Left lung (tissue), 10 donors: Measurements from ENCODE around the gene DMGDH. TPM values are rescaled to one million over a fixed set of nuclear protein-coding genes. Genes with fewer than 3 reads are reported as not detected.

Experiments
- ATAC-seq: fragments of 200-7000 bp; cut with Tn5 transposase; one replicate; pipeline ENCODE4 v1.9.1; 2020; ENCODE audit warnings: moderate library complexity
- DNase-seq, 4 donors: peaks; one replicate each; pipeline ENCODE4 v3.0.0-alpha.2; 2013 to 2020
- H3K27ac ChIP-seq, 2 donors: fragments of 200-600 bp; sonication (generic) in 1 of 2; one replicate each; pipeline versions ENCODE4 v1.5.0 to v1.8.0; 2020 to 2021
- H3K27me3 ChIP-seq, 2 donors: fragments of 200-600 bp; sonication (generic) in 1 of 2; one replicate each; pipeline versions ENCODE4 v1.5.0 to v1.8.0; 2020 to 2021
- H3K36me3 ChIP-seq, 2 donors: fragments of 200-600 bp; sonication (generic) in 1 of 2; one replicate each; pipeline versions ENCODE4 v1.5.0 to v1.8.0; 2020 to 2021
- H3K4me1 ChIP-seq, 2 donors: fragments of 200-600 bp; one replicate each; pipeline ENCODE4 v1.8.0; 2021
- H3K4me3 ChIP-seq, 2 donors: fragments of 200-600 bp; sonication (generic) in 1 of 2; one replicate each; pipeline versions ENCODE4 v1.5.0 to v1.8.0; 2020 to 2021; ENCODE audit warnings: mild to moderate bottlenecking in 1 of 2
- H3K9me3 ChIP-seq, 2 donors: fragments of 200-600 bp; sonication (generic) in 1 of 2; one replicate each; pipeline versions ENCODE4 v1.5.0 to v1.8.0; 2020 to 2021
- CTCF ChIP-seq, 2 donors: fragments of 200-600 bp; sonication (generic) in 1 of 2; IDR thresholded peaks; one replicate each; pipeline versions ENCODE4 v1.5.0 to v1.8.0; 2021; ENCODE audit warnings: antibody characterized with exemption in 2 of 2
- intact Hi-C, 2 donors: fragments of 100-400 bp; cut with DNase I; formaldehyde crosslinking; loops; one replicate each; pipeline versions ENCODE4 v1.11.2 to v1.14.2; 2022
- polyA plus RNA-seq, 6 donors: library from polyadenylated mRNA; unstranded; fragments of 120-200 nt; gene quantifications; one replicate each; pipeline ENCODE4 v1.2.1, GENCODE V29; 2013; ENCODE audit not compliant: insufficient read length in 6 of 6
- total RNA-seq, 2 donors: library from RNA; stranded (reverse); fragmentation: NEBNext Ultra II Directional; extraction: Animal tissue kit (Norgen Biotek cat#: 25700); gene quantifications; one replicate each; pipeline ENCODE4 v1.2.1, GENCODE V29; 2021
- donor health status: DM: no; HTN: yes; CAD: no.
- donor health status: DM: no; HTN: no; CAD: no.

The DMGDH gene
- total and polyA plus RNA-seq, 8 donors: 0.90 to 3.1 (median 1.5) TPM

- no peak overlapping the region for H3K27ac ChIP-seq
- no peaks in the 10 kb centered on the region for H3K27me3 ChIP-seq
- H3K4me3 ChIP-seq: no peak overlapping the region
- no peaks in the 10 kb centered on the region for H3K4me1 ChIP-seq
- no peaks in the 10 kb centered on the region for H3K9me3 ChIP-seq
- DNase-seq (peak in 1 of 4 donors; percentile 5), ATAC-seq (no peak)
- intact Hi-C loops: no loop called here
- H3K36me3 ChIP-seq: no peaks in the 10 kb centered on the region
- no peak for TF ChIP-seq CTCF (IDR thresholded peaks at IDR 0.05)
Observed at GRCh38 chr5:79030663-79031484, 38.6 kb downstream of the DMGDH start.

- peak; percentile 70 to 96 for TF ChIP-seq CTCF (IDR thresholded peaks at IDR 0.05)
- peaks cover 0 to 3% of the 10 kb centered on the region in 2 donors for H3K4me1 ChIP-seq
- H3K9me3 ChIP-seq: no peaks in the 10 kb centered on the region
- no peak overlapping the region for H3K27ac ChIP-seq
- peak; percentile 57 to 84 (median 76) for DNase-seq
- peaks cover 0 to 6% of the 10 kb centered on the region in 2 donors for H3K27me3 ChIP-seq
- H3K36me3 ChIP-seq: no peaks in the 10 kb centered on the region
- ATAC-seq: peak; percentile 83
- intact Hi-C loops: loop anchor here in 1 of 2 donors (10.0 kb wide), 1 partner anchor 430 kb away; no protein-coding TSS in a partner anchor
- no peak overlapping the region for H3K4me3 ChIP-seq
Observed at GRCh38 chr5:79025054-79025472, 44.4 kb downstream of the DMGDH start.

- Histone ChIP-seq H3K27ac (no peak overlapping the region), H3K4me1 (peaks cover 0 to 3% of the 10 kb centered on the region in 2 donors), H3K27me3 (peaks cover 0 to 6% of the 10 kb centered on the region in 2 donors), H3K4me3 (no peak overlapping the region), H3K36me3 (no peaks in the 10 kb centered on the region), H3K9me3 (no peaks in the 10 kb centered on the region)
- ATAC-seq (no peak), DNase-seq (no peak)
- no peak for TF ChIP-seq CTCF (IDR thresholded peaks at IDR 0.05)
- intact Hi-C loops: loop anchor here in 1 of 2 donors (5.0 to 10.0 kb wide), 2 partner anchors 108 to 431 kb away; no protein-coding TSS in a partner anchor
Observed at GRCh38 chr5:79023947-79024346, 45.5 kb downstream of the DMGDH start.

- Histone ChIP-seq H3K36me3 (no peaks in the 10 kb centered on the region), H3K4me1 (peaks cover 0 to 3% of the 10 kb centered on the region in 2 donors), H3K9me3 (no peaks in the 10 kb centered on the region), H3K4me3 (no peak overlapping the region), H3K27ac (no peak overlapping the region), H3K27me3 (peaks cover 0 to 6% of the 10 kb centered on the region in 2 donors)
- ATAC-seq (no peak), DNase-seq (no peak)
- TF ChIP-seq CTCF (IDR thresholded peaks at IDR 0.05): no peak
- intact Hi-C loops: loop anchor here in 1 of 2 donors (5.0 to 10.0 kb wide), 2 partner anchors 109 to 431 kb away; no protein-coding TSS in a partner anchor
Observed at GRCh38 chr5:79023348-79023747, 46.1 kb downstream of the DMGDH start.

GRCh38 chr5:79022771-79023170, 46.7 kb downstream of the DMGDH start:
- Histone ChIP-seq H3K27me3 (peaks cover 0 to 6% of the 10 kb centered on the region in 2 donors), H3K9me3 (no peaks in the 10 kb centered on the region), H3K4me1 (peaks cover 0 to 3% of the 10 kb centered on the region in 2 donors), H3K36me3 (no peaks in the 10 kb centered on the region), H3K4me3 (no peak overlapping the region), H3K27ac (no peak overlapping the region)
- intact Hi-C loops: loop anchor here in 1 of 2 donors (5.0 to 10.0 kb wide), 2 partner anchors 110 to 432 kb away; no protein-coding TSS in a partner anchor
- DNase-seq (no peak), ATAC-seq (no peak)
- no peak for TF ChIP-seq CTCF (IDR thresholded peaks at IDR 0.05)
